DMS53 treated with DMSO at 0.1 percent for 48 hours (cell line): ENCODE results near the gene GSTK1.
"Not testable (repeated sequence)": the region's sequence is repeated elsewhere in the genome, so short reads cannot be mapped to it uniquely, and the experiment has no call there.

Experiments
- DNase-seq: peaks from one replicate; lab custom pipeline; 2025; ENCODE audit not compliant: unreplicated experiment; lab: John Stamatoyannopoulos, UW

Gene GSTK1

GRCh38 chr7:143263266-143264195 lies at the start of gene GSTK1:
TSS of gene GSTK1 (plus strand) at chr7:143263441. CDS start at chr7:143263514, 73 bp downstream.
- peak; percentile 66 for DNase-seq

- DNase-seq, result not testable (repeated sequence)
Measured at GRCh38 chr7:143213478-143213877, 49.8 kb upstream of the GSTK1 start.

GRCh38 chr7:143214789-143215679 lies 48.2 kb upstream of the GSTK1 start:
- peak; percentile 92 for DNase-seq

- DNase-seq, result no peak
Measured at GRCh38 chr7:143216151-143216550, 47.1 kb upstream of the GSTK1 start.

GRCh38 chr7:143216686-143217085 lies 46.6 kb upstream of the GSTK1 start:
- no peak for DNase-seq

- no peak for DNase-seq
Measured at GRCh38 chr7:143217806-143218205, 45.4 kb upstream of the GSTK1 start.

- no peak for DNase-seq
Measured at GRCh38 chr7:143221286-143221685, 42.0 kb upstream of the GSTK1 start.

GRCh38 chr7:143221737-143222136 lies 41.5 kb upstream of the GSTK1 start, which contains the start of gene TAS2R40:
TSS of gene TAS2R40 (plus strand) at chr7:143222037. CDS start at chr7:143222079, 42 bp downstream.
- DNase-seq, result no peak

- DNase-seq, result no peak
Measured at GRCh38 chr7:143222782-143223181, 40.5 kb upstream of the GSTK1 start.

GRCh38 chr7:143223784-143224183 lies 39.5 kb upstream of the GSTK1 start:
- DNase-seq, result no peak

- DNase-seq, result no peak
Measured at GRCh38 chr7:143225047-143225446, 38.2 kb upstream of the GSTK1 start.

GRCh38 chr7:143227806-143228205 lies 35.4 kb upstream of the GSTK1 start:
- DNase-seq, result no peak

GRCh38 chr7:143229054-143229790 lies 34.0 kb upstream of the GSTK1 start:
- DNase-seq, result no peak

- DNase-seq, result no peak
Measured at GRCh38 chr7:143230602-143231457, 32.4 kb upstream of the GSTK1 start.

GRCh38 chr7:143233816-143234532 lies 29.3 kb upstream of the GSTK1 start:
- no peak for DNase-seq

GRCh38 chr7:143234533-143234875 lies 28.7 kb upstream of the GSTK1 start:
- no peak for DNase-seq

- no peak for DNase-seq
Measured at GRCh38 chr7:143235561-143235960, 27.7 kb upstream of the GSTK1 start.

- DNase-seq, result no peak
Measured at GRCh38 chr7:143236408-143236990, 26.7 kb upstream of the GSTK1 start.

- DNase-seq, result no peak
Measured at GRCh38 chr7:143237366-143237765, 25.9 kb upstream of the GSTK1 start.
